DND-41 (cell line): ENCODE measurements around the gene PARN.

ENCODE experiments used
- ATAC-seq: fragments of 200-7000 bp; cut with Tn5 transposase; 3 replicates; pipeline ENCODE4 v1.9.1; 2021; ENCODE audit warnings: low read depth; ENCODE audit not compliant: insufficient read depth
- DNase-seq: peaks from one replicate; pipeline ENCODE4 v3.0.0-alpha.2; 2020
- H2AFZ ChIP-seq: 2 replicates; pipeline ENCODE4 v1.6.0; 2012; ENCODE audit warnings: low read depth, low read length
- H3K27ac ChIP-seq: 2 replicates; pipeline ENCODE4 v1.5.1; 2012; ENCODE audit warnings: low read length, inconsistent platforms
- H3K27me3 ChIP-seq: fragments of 200-600 bp; sonication (generic); 2 replicates; pipeline ENCODE4 v1.6.0; 2012; ENCODE audit warnings: low read length, mild to moderate bottlenecking, inconsistent platforms; ENCODE audit not compliant: insufficient read depth, poor library complexity
- H3K36me3 ChIP-seq: 2 replicates; pipeline ENCODE4 v1.5.1; 2012; ENCODE audit warnings: low read length, inconsistent platforms; ENCODE audit not compliant: insufficient read depth
- H3K4me1 ChIP-seq: 2 replicates; pipeline ENCODE4 v1.5.1; 2012; ENCODE audit warnings: mild to moderate bottlenecking, low read length; ENCODE audit not compliant: insufficient read depth
- H3K4me2 ChIP-seq: 2 replicates; pipeline ENCODE4 v1.6.0; 2012; ENCODE audit warnings: mild to moderate bottlenecking, moderate library complexity, low read length, inconsistent platforms; ENCODE audit not compliant: insufficient read depth
- H3K4me3 ChIP-seq, 2 experiments: fragments of 200-600 bp in 1 of 2; shearing (Covaris generic) in 1 of 2; 2 replicates each; pipeline ENCODE4 v1.5.1; 2012 to 2016; ENCODE audit warnings: inconsistent platforms in 2 of 2, low read length in 2 of 2, mild to moderate bottlenecking in 2 of 2, low read depth in 1 of 2, moderate library complexity in 1 of 2
- H3K79me2 ChIP-seq: 2 replicates; pipeline ENCODE4 v1.6.0; 2012; ENCODE audit warnings: low read length, inconsistent platforms; ENCODE audit not compliant: insufficient read depth
- H3K9ac ChIP-seq: 2 replicates; pipeline ENCODE4 v1.6.0; 2012; ENCODE audit warnings: low read depth, mild to moderate bottlenecking, inconsistent platforms, low read length, moderate library complexity
- H3K9me3 ChIP-seq: 2 replicates; pipeline ENCODE4 v1.5.1; 2012; ENCODE audit warnings: low read length, moderate library complexity, mild to moderate bottlenecking, inconsistent platforms; ENCODE audit not compliant: insufficient read depth, severe bottlenecking
- H4K20me1 ChIP-seq: 2 replicates; pipeline ENCODE4 v1.6.0; 2012; ENCODE audit warnings: low read length; ENCODE audit not compliant: insufficient read depth
- CTCF ChIP-seq: IDR thresholded peaks from 2 replicates; pipeline ENCODE4 v1.5.1; 2012; ENCODE audit warnings: borderline replicate concordance, low read length, moderate library complexity, mild to moderate bottlenecking; ENCODE audit not compliant: poor library complexity, severe bottlenecking; ENCODE audit errors: extremely low read depth
- EZH2 ChIP-seq: IDR thresholded peaks from 3 replicates; pipeline ENCODE4 v1.6.1; 2012; ENCODE audit warnings: borderline replicate concordance, low read depth, mild to moderate bottlenecking, moderate library complexity, low read length, inconsistent platforms; ENCODE audit not compliant: severe bottlenecking

The PARN gene

GRCh38 chr16:14493791-14494190 lies 136.3 kb downstream of the PARN start:
- H3K9ac ChIP-seq = no peak overlapping the region
- no peaks in the 10 kb centered on the region; the same call in 1 of the 2 replicates for H3K79me2 ChIP-seq
- H3K4me1 ChIP-seq = no peaks in the 10 kb centered on the region
- no peak overlapping the region for H2AFZ ChIP-seq
- no peak overlapping the region for H3K27ac ChIP-seq
- peaks cover 31% of the 10 kb centered on the region for H4K20me1 ChIP-seq
- no peaks in the 10 kb centered on the region for H3K36me3 ChIP-seq
- ATAC-seq (no peak), DNase-seq (no peak)
- H3K27me3 ChIP-seq = no peaks in the 10 kb centered on the region
- no peaks in the 10 kb centered on the region for H3K9me3 ChIP-seq
- TF ChIP-seq EZH2 = no peak
- no peak for TF ChIP-seq CTCF
- no peak overlapping the region for H3K4me3 ChIP-seq
- no peak overlapping the region for H3K4me2 ChIP-seq

GRCh38 chr16:14492614-14493013 lies 137.4 kb downstream of the PARN start:
- Histone ChIP-seq H3K4me2 (no peak overlapping the region), H3K9me3 (no peaks in the 10 kb centered on the region)

GRCh38 chr16:14491861-14492529 lies 138.1 kb downstream of the PARN start:
- Histone ChIP-seq H3K4me2 (no peak overlapping the region), H3K9ac (no peak overlapping the region), H3K4me3 (no peak overlapping the region), H3K79me2 (no peaks in the 10 kb centered on the region; the same call in 1 of the 2 replicates), H3K27ac (no peak overlapping the region), H3K36me3 (no peaks in the 10 kb centered on the region), H4K20me1 (peaks cover 27% of the 10 kb centered on the region), H2AFZ (no peak overlapping the region), H3K27me3 (no peaks in the 10 kb centered on the region), H3K4me1 (peaks cover 8% of the 10 kb centered on the region; the same call in 1 of the 2 replicates), H3K9me3 (no peaks in the 10 kb centered on the region)
- ATAC-seq (no peak), DNase-seq (no peak)
- TF ChIP-seq CTCF (no peak), EZH2 (no peak)

More at GRCh38 chr16:14492614-14493013, 137.4 kb downstream of the PARN start:
- Histone ChIP-seq H3K4me3 (no peak overlapping the region), H4K20me1 (peaks cover 27% of the 10 kb centered on the region), H3K27me3 (no peaks in the 10 kb centered on the region), H3K4me1 (peaks cover 7% of the 10 kb centered on the region; the same call in 1 of the 2 replicates), H3K9ac (no peak overlapping the region), H3K36me3 (no peaks in the 10 kb centered on the region), H3K79me2 (no peaks in the 10 kb centered on the region; the same call in 1 of the 2 replicates), H3K27ac (no peak overlapping the region), H2AFZ (no peak overlapping the region)
- no peak for TF ChIP-seq CTCF
- no peak for TF ChIP-seq EZH2
- no peak for DNase-seq
- ATAC-seq = no peak
